ENCODE results near the gene ZCCHC14.
"Not testable (repeated sequence)": the region's sequence is repeated elsewhere in the genome, so short reads cannot be mapped to it uniquely, and the experiment has no call there.

The ZCCHC14 gene

GRCh38 chr16:87388818-87389134 is 104.0 kb downstream of the ZCCHC14 start:
- in situ Hi-C loops (cut with HindIII; ENCODE audit: low sequenced_read_pairs): no loop called here

- in situ Hi-C loops (cut with HindIII; ENCODE audit: low sequenced_read_pairs): no loop called here
Observed at GRCh38 chr16:87387942-87388817, 104.6 kb downstream of the ZCCHC14 start.

- in situ Hi-C loops (cut with HindIII; ENCODE audit: low sequenced_read_pairs): not testable (repeated sequence)
Observed at GRCh38 chr16:87384875-87385167, 108.0 kb downstream of the ZCCHC14 start.

GRCh38 chr16:87384162-87384874 is 108.5 kb downstream of the ZCCHC14 start:
- in situ Hi-C loops (cut with HindIII; ENCODE audit: low sequenced_read_pairs): no loop called here

- in situ Hi-C loops (cut with HindIII; ENCODE audit: low sequenced_read_pairs): no loop called here
Observed at GRCh38 chr16:87383505-87384161, 109.2 kb downstream of the ZCCHC14 start, which contains the start of gene FBXO31. TSS of gene FBXO31 (minus strand) at chr16:87383776. CDS start at chr16:87383744, 32 bp downstream.

GRCh38 chr16:87382023-87382785 is 110.6 kb downstream of the ZCCHC14 start:
- in situ Hi-C loops (cut with HindIII; ENCODE audit: low sequenced_read_pairs): no loop called here

- in situ Hi-C loops (cut with HindIII; ENCODE audit: low sequenced_read_pairs): no loop called here
Observed at GRCh38 chr16:87380881-87381280, 111.9 kb downstream of the ZCCHC14 start.

- in situ Hi-C loops (cut with HindIII; ENCODE audit: low sequenced_read_pairs): no loop called here
Observed at GRCh38 chr16:87380403-87380802, 112.4 kb downstream of the ZCCHC14 start.

- in situ Hi-C loops (cut with HindIII; ENCODE audit: low sequenced_read_pairs): not testable (repeated sequence)
Observed at GRCh38 chr16:87379312-87379752, 113.5 kb downstream of the ZCCHC14 start.

- in situ Hi-C loops (cut with HindIII; ENCODE audit: low sequenced_read_pairs): no loop called here
Observed at GRCh38 chr16:87376660-87377059, 116.2 kb downstream of the ZCCHC14 start.

GRCh38 chr16:87375426-87376135 is 117.2 kb downstream of the ZCCHC14 start:
- in situ Hi-C loops (cut with HindIII; ENCODE audit: low sequenced_read_pairs): no loop called here

GRCh38 chr16:87374313-87374712 is 118.5 kb downstream of the ZCCHC14 start:
- in situ Hi-C loops (cut with HindIII; ENCODE audit: low sequenced_read_pairs): no loop called here

- in situ Hi-C loops (cut with HindIII; ENCODE audit: low sequenced_read_pairs): no loop called here
Observed at GRCh38 chr16:87372305-87372704, 120.5 kb downstream of the ZCCHC14 start.

- in situ Hi-C loops (cut with HindIII; ENCODE audit: low sequenced_read_pairs): no loop called here
Observed at GRCh38 chr16:87371261-87371866, 121.5 kb downstream of the ZCCHC14 start.

- in situ Hi-C loops (cut with HindIII; ENCODE audit: low sequenced_read_pairs): no loop called here
Observed at GRCh38 chr16:87369796-87370719, 122.8 kb downstream of the ZCCHC14 start.

- in situ Hi-C loops (cut with HindIII; ENCODE audit: low sequenced_read_pairs): no loop called here
Observed at GRCh38 chr16:87369117-87369765, 123.6 kb downstream of the ZCCHC14 start.

- in situ Hi-C loops (cut with HindIII; ENCODE audit: low sequenced_read_pairs): no loop called here
Observed at GRCh38 chr16:87368029-87368770, 124.6 kb downstream of the ZCCHC14 start.

- in situ Hi-C loops (cut with HindIII; ENCODE audit: low sequenced_read_pairs): no loop called here
Observed at GRCh38 chr16:87367529-87367928, 125.3 kb downstream of the ZCCHC14 start.
